K562 (cell line): ENCODE results near the gene CYP51A1. TPM values are rescaled to one million over a fixed set of nuclear protein-coding genes. Genes with fewer than 3 reads are reported as not detected.

Experiments
- ARID2 ChIP-seq: fragments of 450-650 bp; IDR thresholded peaks from 2 replicates; pipeline ENCODE4 v1.6.1; 2017; ENCODE audit warnings: antibody characterized with exemption, mild to moderate bottlenecking
- CBX5 ChIP-seq: IDR thresholded peaks from 2 replicates; pipeline ENCODE4 v1.6.1; 2014; ENCODE audit warnings: low read depth, borderline replicate concordance
- CHCHD3 ChIP-seq: fragments of 250-450 bp; sonication (Bioruptor Pico); IDR thresholded peaks from 2 replicates; pipeline ENCODE4 v2.1.2; 2022; ENCODE audit warnings: mild to moderate bottlenecking
- CREM ChIP-seq: IDR thresholded peaks from 2 replicates; pipeline ENCODE4 v1.6.1; 2014; ENCODE audit warnings: antibody characterized with exemption, low read depth
- EZH2 ChIP-seq: IDR thresholded peaks from 2 replicates; pipeline ENCODE4 v1.6.1; 2012; ENCODE audit warnings: low read depth, mild to moderate bottlenecking, inconsistent platforms, low read length, borderline replicate concordance
- FOXJ3 ChIP-seq: sonication (generic); formaldehyde crosslinking; IDR thresholded peaks from 2 replicates; pipeline ENCODE4 v1.4.0; 2020; ENCODE audit warnings: mild to moderate bottlenecking, missing genetic modification reagents
- FOXK1 ChIP-seq: sonication (generic); formaldehyde crosslinking; IDR thresholded peaks from 2 replicates; pipeline ENCODE4 v1.8.0; 2022; ENCODE audit warnings: missing genetic modification reagents, mild to moderate bottlenecking, borderline replicate concordance
- NFIC ChIP-seq: fragments of 450-650 bp; IDR thresholded peaks from 2 replicates; pipeline ENCODE4 v1.6.1; 2017; ENCODE audit warnings: mild to moderate bottlenecking, inconsistent platforms
- PCBP1 ChIP-seq: fragments of 200-400 bp; formaldehyde crosslinking; IDR thresholded peaks from 2 replicates; pipeline ENCODE4 v1.6.1; 2018; ENCODE audit warnings: mild to moderate bottlenecking, low read depth, low read length; ENCODE audit not compliant: poor library complexity, severe bottlenecking
- SMARCA5 ChIP-seq: fragments of 450-650 bp; IDR thresholded peaks from 2 replicates; pipeline ENCODE4 v1.6.1; 2016
- STAG1 ChIP-seq: sonication (generic); formaldehyde crosslinking; IDR thresholded peaks from 2 replicates; pipeline ENCODE4 v1.5.0; 2020; ENCODE audit warnings: missing genetic modification reagents, borderline replicate concordance
- ZBTB17 ChIP-seq: fragments of 450-650 bp; formaldehyde crosslinking; IDR thresholded peaks from 2 replicates; pipeline ENCODE4 v1.4.0; 2020; ENCODE audit warnings: mild to moderate bottlenecking
- ZKSCAN3 ChIP-seq: fragments of 250-450 bp; sonication (Bioruptor Pico); IDR thresholded peaks from 2 replicates; pipeline ENCODE4 v1.4.0; 2020
- ZNF140 ChIP-seq: fragments of 250-450 bp; sonication (Bioruptor Pico); IDR thresholded peaks from 2 replicates; pipeline ENCODE4 v1.8.0; 2021; ENCODE audit warnings: moderate library complexity, mild to moderate bottlenecking, inconsistent platforms
- ZNF146 ChIP-seq: IDR thresholded peaks from one replicate; pipeline ENCODE4 v1.6.1; 2018; ENCODE audit warnings: missing compliant biosample characterization; ENCODE audit not compliant: unreplicated experiment
- ZNF184 ChIP-seq: sonication (generic); formaldehyde crosslinking; IDR thresholded peaks from 2 replicates; pipeline ENCODE4 v1.5.0; 2020; ENCODE audit warnings: missing genetic modification reagents
- ZNF217 ChIP-seq: sonication (generic); formaldehyde crosslinking; IDR thresholded peaks from 2 replicates; pipeline ENCODE4 v1.8.0; 2022; ENCODE audit warnings: mild to moderate bottlenecking, missing genetic modification reagents
- ZNF764 ChIP-seq: fragments of 250-450 bp; sonication (Bioruptor Pico); IDR thresholded peaks from 2 replicates; pipeline ENCODE4 v1.4.0; 2020; ENCODE audit warnings: low read depth, mild to moderate bottlenecking, moderate library complexity
- polyA plus RNA-seq, 8 experiments: library from polyadenylated mRNA; depleted of rRNA in 4 of 8; stranded (reverse) in 5 of 8; unstranded in 3 of 8; fragments of >200 nt; fragmentation: Nextera tagmentation in 2 of 8; fragmentation: Illumina TruSeq in 1 of 8; extraction: Ambion mirVana in 2 of 8; extraction: Trizol in 1 of 8; gene quantifications; 2 replicates each; pipeline versions ENCODE4 v1.2.1 to v1.2.3, GENCODE V29; 2011 to 2014; ENCODE audit warnings: inconsistent platforms in 1 of 8, missing spikeins in 1 of 8
- total RNA-seq, 7 experiments: library from RNA; depleted of rRNA in 6 of 7; stranded (reverse); fragments of >200 nt in 6 of 7; fragmentation: Illumina TruSeq in 2 of 7; extraction: Trizol in 2 of 7; gene quantifications; 2 replicates each; pipeline versions ENCODE4 v1.2.1 to v1.2.3, GENCODE V29; 2011 to 2021; ENCODE audit warnings: low replicate concordance in 1 of 7
- TF ChIP-seq, protein P1 (sequence below): fragments of 250-450 bp; sonication (Bioruptor Pico); IDR thresholded peaks from 2 replicates; pipeline ENCODE4 v1.4.0; 2020; ENCODE audit warnings: mild to moderate bottlenecking, moderate library complexity, borderline replicate concordance
- TF ChIP-seq, protein P2 (sequence below), 2 experiments: IDR thresholded peaks in 1 of 2; conservative IDR thresholded peaks in 1 of 2; 2 replicates each; pipeline ENCODE4 v1.6.1; 2016; ENCODE audit warnings: low read depth in 2 of 2, mild to moderate bottlenecking in 1 of 2, missing compliant biosample characterization in 1 of 2, missing genetic modification characterization in 1 of 2, moderate library complexity in 1 of 2
- TF ChIP-seq, protein P3 (sequence below): fragments of 450-650 bp; formaldehyde crosslinking; IDR thresholded peaks from 2 replicates; pipeline ENCODE4 v1.4.0; 2020; ENCODE audit warnings: mild to moderate bottlenecking
- TF ChIP-seq, protein P4 (sequence below): sonication (generic); formaldehyde crosslinking; IDR thresholded peaks from 2 replicates; pipeline ENCODE4 v1.8.0; 2022; ENCODE audit warnings: missing genetic modification reagents, mild to moderate bottlenecking, moderate library complexity, borderline replicate concordance

Gene CYP51A1
- total and polyA plus RNA-seq, 9 of the 15 experiments (the other 6 are each of a cell fraction or from before 2014, with no cell fraction given) = 35.4 to 151 (median 80.3) TPM

DNA sequence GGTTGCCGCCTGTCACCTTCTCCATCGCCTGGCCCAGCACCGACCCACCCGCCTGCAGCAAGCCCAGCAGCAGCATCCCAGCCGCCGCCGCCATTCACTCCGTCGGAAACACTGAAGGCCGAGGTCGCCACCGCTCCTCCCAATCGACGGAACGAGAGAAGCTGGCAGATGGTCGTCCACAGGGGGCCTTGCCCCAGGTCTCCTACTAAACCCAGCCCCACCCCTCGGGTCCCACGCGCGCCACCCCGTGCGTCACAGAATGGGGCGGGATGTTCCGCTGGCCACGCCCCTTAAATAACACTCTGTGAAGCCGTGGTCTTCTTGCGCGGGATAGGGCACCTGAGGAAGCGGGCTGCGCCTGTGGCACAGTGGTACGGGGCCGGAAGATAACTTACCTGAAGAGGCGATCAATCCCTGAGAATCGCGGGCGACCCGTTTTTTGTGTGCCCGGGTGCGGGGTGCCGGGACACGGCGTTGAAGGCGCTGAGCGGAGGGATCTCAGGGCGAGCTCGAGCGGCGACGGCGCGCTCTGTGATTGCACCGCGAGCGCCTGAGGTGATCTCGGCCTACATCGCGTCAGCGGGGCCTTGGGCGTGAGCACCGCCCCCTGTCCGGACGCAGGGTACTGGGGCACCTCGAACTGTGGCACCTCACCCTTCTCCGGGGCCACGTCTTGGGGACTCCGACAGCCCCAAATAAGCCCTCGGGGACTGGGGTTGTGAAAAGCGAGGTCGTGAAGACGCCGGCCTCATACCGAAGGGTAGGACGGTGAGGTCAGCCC, at the start of gene CYP51A1 (continued):
- TF ChIP-seq ZNF146 (CRISPR knock-in tag) = no peak
- TF ChIP-seq NFIC = peak; percentile 57
- TF ChIP-seq ZNF217 (CRISPR knock-in tag) = no peak
- TF ChIP-seq ZNF764 = no peak
- TF ChIP-seq, protein P1, sequence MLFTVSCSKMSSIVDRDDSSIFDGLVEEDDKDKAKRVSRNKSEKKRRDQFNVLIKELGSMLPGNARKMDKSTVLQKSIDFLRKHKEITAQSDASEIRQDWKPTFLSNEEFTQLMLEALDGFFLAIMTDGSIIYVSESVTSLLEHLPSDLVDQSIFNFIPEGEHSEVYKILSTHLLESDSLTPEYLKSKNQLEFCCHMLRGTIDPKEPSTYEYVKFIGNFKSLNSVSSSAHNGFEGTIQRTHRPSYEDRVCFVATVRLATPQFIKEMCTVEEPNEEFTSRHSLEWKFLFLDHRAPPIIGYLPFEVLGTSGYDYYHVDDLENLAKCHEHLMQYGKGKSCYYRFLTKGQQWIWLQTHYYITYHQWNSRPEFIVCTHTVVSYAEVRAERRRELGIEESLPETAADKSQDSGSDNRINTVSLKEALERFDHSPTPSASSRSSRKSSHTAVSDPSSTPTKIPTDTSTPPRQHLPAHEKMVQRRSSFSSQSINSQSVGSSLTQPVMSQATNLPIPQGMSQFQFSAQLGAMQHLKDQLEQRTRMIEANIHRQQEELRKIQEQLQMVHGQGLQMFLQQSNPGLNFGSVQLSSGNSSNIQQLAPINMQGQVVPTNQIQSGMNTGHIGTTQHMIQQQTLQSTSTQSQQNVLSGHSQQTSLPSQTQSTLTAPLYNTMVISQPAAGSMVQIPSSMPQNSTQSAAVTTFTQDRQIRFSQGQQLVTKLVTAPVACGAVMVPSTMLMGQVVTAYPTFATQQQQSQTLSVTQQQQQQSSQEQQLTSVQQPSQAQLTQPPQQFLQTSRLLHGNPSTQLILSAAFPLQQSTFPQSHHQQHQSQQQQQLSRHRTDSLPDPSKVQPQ (CRISPR knock-in tag) = no peak
- peak; percentile 97 for TF ChIP-seq PCBP1
- TF ChIP-seq ZNF140 = no peak
- TF ChIP-seq, protein P2, sequence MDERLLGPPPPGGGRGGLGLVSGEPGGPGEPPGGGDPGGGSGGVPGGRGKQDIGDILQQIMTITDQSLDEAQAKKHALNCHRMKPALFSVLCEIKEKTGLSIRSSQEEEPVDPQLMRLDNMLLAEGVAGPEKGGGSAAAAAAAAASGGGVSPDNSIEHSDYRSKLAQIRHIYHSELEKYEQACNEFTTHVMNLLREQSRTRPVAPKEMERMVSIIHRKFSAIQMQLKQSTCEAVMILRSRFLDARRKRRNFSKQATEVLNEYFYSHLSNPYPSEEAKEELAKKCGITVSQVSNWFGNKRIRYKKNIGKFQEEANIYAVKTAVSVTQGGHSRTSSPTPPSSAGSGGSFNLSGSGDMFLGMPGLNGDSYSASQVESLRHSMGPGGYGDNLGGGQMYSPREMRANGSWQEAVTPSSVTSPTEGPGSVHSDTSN (CRISPR knock-in tag; IDR thresholded peaks at IDR 0.05; ENCODE audit: low read depth) = no peak
- TF ChIP-seq, protein P2 (tag; conservative IDR thresholded peaks at IDR 0.05; ENCODE audit: low read depth) = no peak
- TF ChIP-seq, protein P3, sequence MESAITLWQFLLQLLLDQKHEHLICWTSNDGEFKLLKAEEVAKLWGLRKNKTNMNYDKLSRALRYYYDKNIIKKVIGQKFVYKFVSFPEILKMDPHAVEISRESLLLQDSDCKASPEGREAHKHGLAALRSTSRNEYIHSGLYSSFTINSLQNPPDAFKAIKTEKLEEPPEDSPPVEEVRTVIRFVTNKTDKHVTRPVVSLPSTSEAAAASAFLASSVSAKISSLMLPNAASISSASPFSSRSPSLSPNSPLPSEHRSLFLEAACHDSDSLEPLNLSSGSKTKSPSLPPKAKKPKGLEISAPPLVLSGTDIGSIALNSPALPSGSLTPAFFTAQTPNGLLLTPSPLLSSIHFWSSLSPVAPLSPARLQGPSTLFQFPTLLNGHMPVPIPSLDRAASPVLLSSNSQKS (CRISPR knock-in tag) = no peak
- TF ChIP-seq CHCHD3 (CRISPR knock-in tag) = no peak
- TF ChIP-seq, protein P4, sequence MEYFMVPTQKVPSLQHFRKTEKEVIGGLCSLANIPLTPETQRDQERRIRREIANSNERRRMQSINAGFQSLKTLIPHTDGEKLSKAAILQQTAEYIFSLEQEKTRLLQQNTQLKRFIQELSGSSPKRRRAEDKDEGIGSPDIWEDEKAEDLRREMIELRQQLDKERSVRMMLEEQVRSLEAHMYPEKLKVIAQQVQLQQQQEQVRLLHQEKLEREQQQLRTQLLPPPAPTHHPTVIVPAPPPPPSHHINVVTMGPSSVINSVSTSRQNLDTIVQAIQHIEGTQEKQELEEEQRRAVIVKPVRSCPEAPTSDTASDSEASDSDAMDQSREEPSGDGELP (CRISPR knock-in tag) = peak; percentile 75; the same call in 1 of the 2 replicates
- TF ChIP-seq EZH2 = no peak
- no peak for TF ChIP-seq ZNF184
- no peak for TF ChIP-seq ZKSCAN3 (CRISPR knock-in tag)
- TF ChIP-seq CBX5 = peak; percentile 26; the same call in 1 of the 2 replicates
- no peak for TF ChIP-seq SMARCA5
- no peak for TF ChIP-seq FOXJ3 (CRISPR knock-in tag)
- 0 out of 2 replicates have a peak, but pooled peaks have one; percentile 3 for TF ChIP-seq ARID2
- TF ChIP-seq ZBTB17 (CRISPR knock-in tag) = peak; percentile 65
- TF ChIP-seq STAG1 (CRISPR knock-in tag) = no peak
- peak; percentile 92 for TF ChIP-seq CREM
- TF ChIP-seq FOXK1 (CRISPR knock-in tag) = peak; percentile 1; the same call in 1 of the 2 replicates
